Loucy (cell line): ENCODE data around the gene KRT38.

Experiments
- CTCF ChIP-seq: fragments of 200-600 bp; sonication (generic); conservative IDR thresholded peaks from 2 replicates; pipeline ENCODE4 v1.5.1; 2014; ENCODE audit warnings: mild to moderate bottlenecking, antibody characterized with exemption, low read length
- EZH2phosphoT487 ChIP-seq: fragments of 200-600 bp; IDR thresholded peaks from 2 replicates; pipeline ENCODE4 v1.6.1; 2018; ENCODE audit warnings: antibody characterized with exemption, mild to moderate bottlenecking, moderate library complexity, borderline replicate concordance

- no peak for TF ChIP-seq CTCF
- TF ChIP-seq EZH2phosphoT487 = no peak
These were observed 46.4 kb downstream of the KRT38 start for GRCh38 chr17:41394254-41394996.
